ENCODE results near the gene MAP2K6. TPM values are rescaled to one million over a fixed set of nuclear protein-coding genes. Genes with fewer than 3 reads are reported as not detected.

MAP2K6 gene
- total RNA-seq, 2 experiments from 2014 or later: 14.0 to 14.6 TPM

- Mint-ChIP-seq H3K9me3 (no peaks in the 10 kb centered on the region), H3K36me3 (ENCODE audit: low read depth) (peaks cover 94% of the 10 kb centered on the region), H3K27ac (no peak overlapping the region), H3K4me3 (no peak overlapping the region), H3K4me1 (ENCODE audit: low read depth) (peaks cover 3% of the 10 kb centered on the region), H3K27me3 (no peaks in the 10 kb centered on the region)
- H3K27ac ChIP-seq (ENCODE audit: low read depth in 1 of 2, low read length in 2 of 2): no peak overlapping the region
- ATAC-seq (ENCODE audit: poor library complexity) (no peak), DNase-seq (no peak)
- H3K4me3 ChIP-seq (ENCODE audit: low read length): no peak overlapping the region
- CTCF ChIA-PET: no interaction called here
- POLR2A ChIA-PET: no interaction called here
- H3K4me1 ChIP-seq (ENCODE audit: insufficient read depth, low read length): no peaks in the 10 kb centered on the region
- TF ChIP-seq CTCF (IDR thresholded peaks at IDR 0.05): no peak
- intact Hi-C loops (cut with DNase I, micrococcal nuclease): no loop called here
- H3K36me3 ChIP-seq (ENCODE audit: insufficient read depth, low read length): peaks cover 54% of the 10 kb centered on the region
- H3K27me3 ChIP-seq (ENCODE audit: control insufficient read depth in 1 of 2, insufficient read depth in 2 of 2, low read length in 2 of 2): no peaks in the 10 kb centered on the region
- H3K9me3 ChIP-seq (ENCODE audit: control insufficient read depth in 1 of 2, insufficient read depth in 1 of 2, low read length in 2 of 2): no peaks in the 10 kb centered on the region
These were observed 113.5 kb downstream of the MAP2K6 start for GRCh38 chr17:69528035-69528434.

- Histone ChIP-seq H3K27me3 (ENCODE audit: control insufficient read depth in 1 of 2, insufficient read depth in 2 of 2, low read length in 2 of 2) (no peaks in the 10 kb centered on the region), H3K4me1 (ENCODE audit: insufficient read depth, low read length) (no peaks in the 10 kb centered on the region), H3K4me3 (ENCODE audit: low read length) (no peak overlapping the region), H3K27ac (ENCODE audit: low read depth in 1 of 2, low read length in 2 of 2) (no peak overlapping the region), H3K9me3 (ENCODE audit: control insufficient read depth in 1 of 2, insufficient read depth in 1 of 2, low read length in 2 of 2) (no peaks in the 10 kb centered on the region), H3K36me3 (ENCODE audit: insufficient read depth, low read length) (peaks cover 53% of the 10 kb centered on the region)
- Mint-ChIP-seq H3K27me3 (no peaks in the 10 kb centered on the region), H3K36me3 (ENCODE audit: low read depth) (peaks cover 88% of the 10 kb centered on the region), H3K9me3 (no peaks in the 10 kb centered on the region), H3K27ac (no peak overlapping the region), H3K4me3 (no peak overlapping the region), H3K4me1 (ENCODE audit: low read depth) (no peaks in the 10 kb centered on the region)
- intact Hi-C loops (cut with DNase I, micrococcal nuclease): no loop called here
- POLR2A ChIA-PET: no interaction called here
- no peak for TF ChIP-seq CTCF (IDR thresholded peaks at IDR 0.05)
- ATAC-seq (ENCODE audit: poor library complexity) (no peak), DNase-seq (no peak)
- CTCF ChIA-PET: no interaction called here
These were observed 119.2 kb downstream of the MAP2K6 start for GRCh38 chr17:69533481-69534234.

GRCh38 chr17:69534235-69534621 is 119.7 kb downstream of the MAP2K6 start:
- H3K27ac Mint-ChIP-seq: no peak overlapping the region
- no peak overlapping the region for H3K27ac ChIP-seq (ENCODE audit: low read depth in 1 of 2, low read length in 2 of 2)
- peaks cover 88% of the 10 kb centered on the region for H3K36me3 Mint-ChIP-seq (ENCODE audit: low read depth)
- no peaks in the 10 kb centered on the region for H3K9me3 ChIP-seq (ENCODE audit: control insufficient read depth in 1 of 2, insufficient read depth in 1 of 2, low read length in 2 of 2)
- H3K4me3 Mint-ChIP-seq: no peak overlapping the region
- H3K36me3 ChIP-seq (ENCODE audit: insufficient read depth, low read length): peaks cover 54% of the 10 kb centered on the region
- H3K4me1 ChIP-seq (ENCODE audit: insufficient read depth, low read length): no peaks in the 10 kb centered on the region
- TF ChIP-seq CTCF (IDR thresholded peaks at IDR 0.05): no peak
- POLR2A ChIA-PET: no interaction called here
- CTCF ChIA-PET: no interaction called here
- no peak overlapping the region for H3K4me3 ChIP-seq (ENCODE audit: low read length)
- ATAC-seq (ENCODE audit: poor library complexity): no peak
- H3K27me3 Mint-ChIP-seq: no peaks in the 10 kb centered on the region
- DNase-seq: no peak
- no peaks in the 10 kb centered on the region for H3K27me3 ChIP-seq (ENCODE audit: control insufficient read depth in 1 of 2, insufficient read depth in 2 of 2, low read length in 2 of 2)
- H3K9me3 Mint-ChIP-seq: no peaks in the 10 kb centered on the region
- no peaks in the 10 kb centered on the region for H3K4me1 Mint-ChIP-seq (ENCODE audit: low read depth)
- intact Hi-C loops (cut with DNase I, micrococcal nuclease): no loop called here

Data from CD4-positive, alpha-beta T cell (primary cell).